GM19193 (cell line): Measurements from ENCODE around the gene PSMA7.

Experiments
- POLR2A ChIP-seq: IDR thresholded peaks from 4 replicates; pipeline ENCODE4 v1.6.1; 2011; ENCODE audit not compliant: insufficient read depth, insufficient read length; ENCODE audit errors: extremely low read depth

Gene PSMA7

GRCh38 chr20:62149532-62150309 lies 6.5 kb upstream of the PSMA7 start:
- TF ChIP-seq POLR2A = no peak

- no peak for TF ChIP-seq POLR2A
Measured at GRCh38 chr20:62148908-62149314, 5.7 kb upstream of the PSMA7 start.

GRCh38 chr20:62147528-62147927 lies 4.3 kb upstream of the PSMA7 start:
- TF ChIP-seq POLR2A = no peak

- TF ChIP-seq POLR2A = no peak
Measured at GRCh38 chr20:62147125-62147524, 3.9 kb upstream of the PSMA7 start.

GRCh38 chr20:62146019-62146755 lies 3.0 kb upstream of the PSMA7 start:
- TF ChIP-seq POLR2A = no peak

GRCh38 chr20:62145688-62146018 lies 2.5 kb upstream of the PSMA7 start:
- no peak for TF ChIP-seq POLR2A

GRCh38 chr20:62143957-62144825 lies 997 bp upstream of the PSMA7 start:
- TF ChIP-seq POLR2A = no peak

- TF ChIP-seq POLR2A = no peak
Measured at GRCh38 chr20:62142252-62143080, 728 bp downstream of the PSMA7 start.

- TF ChIP-seq POLR2A = peak; percentile 18
Measured at GRCh38 chr20:62141397-62142251, 1.6 kb downstream of the PSMA7 start.

GRCh38 chr20:62141043-62141396 lies 2.2 kb downstream of the PSMA7 start:
- no peak for TF ChIP-seq POLR2A

GRCh38 chr20:62139636-62140035 lies 3.6 kb downstream of the PSMA7 start:
- no peak for TF ChIP-seq POLR2A

GRCh38 chr20:62138912-62139311 lies 4.3 kb downstream of the PSMA7 start:
- TF ChIP-seq POLR2A = no peak

GRCh38 chr20:62138204-62138543 lies 5.0 kb downstream of the PSMA7 start:
- TF ChIP-seq POLR2A = no peak
